Dermis microvascular lymphatic vessel endothelial cell (primary cell): ENCODE results near the gene MEPE. TPM values are rescaled to one million over a fixed set of nuclear protein-coding genes. Genes with fewer than 3 reads are reported as not detected.

Experiments
- DNase-seq, 2 donors: peaks; one replicate each; pipeline versions ENCODE4 v3.0.0 to v3.0.0-alpha.2; 2010; ENCODE audit warnings: low read depth in 2 of 2
- total RNA-seq: library from RNA; depleted of rRNA; stranded (reverse); fragments of >200 nt; gene quantifications from 2 replicates; pipeline ENCODE4 v1.2.1, GENCODE V29; 2014

MEPE gene
- total RNA-seq, 1 donor from 2014 or later, result not detected

GRCh38 chr4:87843936-87844335, 11.2 kb downstream of the MEPE start:
- DNase-seq, result peak in 1 of 2 donors; percentile 31

- no peak for DNase-seq
Measured at GRCh38 chr4:87844452-87844851, 11.7 kb downstream of the MEPE start.

GRCh38 chr4:87846226-87846625, 13.5 kb downstream of the MEPE start:
- no peak for DNase-seq

- DNase-seq, result peak; percentile 36 to 64
Measured at GRCh38 chr4:87848622-87849351, 16.0 kb downstream of the MEPE start.

GRCh38 chr4:87849612-87850011, 16.8 kb downstream of the MEPE start:
- DNase-seq, result no peak

GRCh38 chr4:87851332-87851731, 18.6 kb downstream of the MEPE start:
- DNase-seq, result no peak

GRCh38 chr4:87851953-87852352, 19.2 kb downstream of the MEPE start:
- no peak for DNase-seq

- DNase-seq, result peak; percentile 34 to 47
Measured at GRCh38 chr4:87853108-87853507, 20.3 kb downstream of the MEPE start.

- no peak for DNase-seq
Measured at GRCh38 chr4:87853891-87854290, 21.1 kb downstream of the MEPE start.

- DNase-seq, result no peak
Measured at GRCh38 chr4:87855559-87855958, 22.8 kb downstream of the MEPE start.

GRCh38 chr4:87856816-87857215, 24.0 kb downstream of the MEPE start:
- no peak for DNase-seq

- DNase-seq, result no peak
Measured at GRCh38 chr4:87857789-87858188, 25.0 kb downstream of the MEPE start.

- DNase-seq, result no peak
Measured at GRCh38 chr4:87862236-87862635, 29.5 kb downstream of the MEPE start.

- DNase-seq, result no peak
Measured at GRCh38 chr4:87863486-87863885, 30.7 kb downstream of the MEPE start.

- no peak for DNase-seq
Measured at GRCh38 chr4:87864321-87864720, 31.6 kb downstream of the MEPE start.

- peak in 1 of 2 donors; percentile 31 for DNase-seq
Measured at GRCh38 chr4:87865288-87865687, 32.5 kb downstream of the MEPE start.

GRCh38 chr4:87865960-87866598, 33.3 kb downstream of the MEPE start:
- DNase-seq, result no peak

- no peak for DNase-seq
Measured at GRCh38 chr4:87868522-87868921, 35.8 kb downstream of the MEPE start.

GRCh38 chr4:87872028-87872427, 39.3 kb downstream of the MEPE start:
- DNase-seq, result peak in 1 of 2 donors; percentile 55

- DNase-seq, result no peak
Measured at GRCh38 chr4:87875191-87875590, 42.4 kb downstream of the MEPE start.

GRCh38 chr4:87880106-87880505, 47.3 kb downstream of the MEPE start:
- no peak for DNase-seq

- DNase-seq, result no peak
Measured at GRCh38 chr4:87881115-87881514, 48.3 kb downstream of the MEPE start.

GRCh38 chr4:87882321-87882720, 49.6 kb downstream of the MEPE start:
- no peak for DNase-seq
